Stimulated activated CD8-positive, alpha-beta memory T cell treated with anti-CD3 and anti-CD28 coated beads, Interleukin-4, amount 100 ng/mL, for 4 hours (primary cell): ENCODE measurements around the gene MYBBP1A.

ENCODE experiments used
- DNase-seq, 2 donors: peaks; one replicate each; pipeline ENCODE4 v3.0.0-alpha.2; 2020; ENCODE audit warnings: low read depth in 2 of 2, low spot score in 1 of 2

Gene MYBBP1A

GRCh38 chr17:4549781-4550533, 5.2 kb downstream of the MYBBP1A start:
- no peak for DNase-seq

GRCh38 chr17:4548721-4549531, 6.3 kb downstream of the MYBBP1A start:
- DNase-seq = no peak

- DNase-seq = no peak
Measured at GRCh38 chr17:4548061-4548461, 7.1 kb downstream of the MYBBP1A start.

- no peak for DNase-seq
Measured at GRCh38 chr17:4547118-4547906, 7.9 kb downstream of the MYBBP1A start.

GRCh38 chr17:4545217-4545951, 9.8 kb downstream of the MYBBP1A start:
- DNase-seq = no peak

GRCh38 chr17:4544951-4545216, 10.3 kb downstream of the MYBBP1A start:
- DNase-seq = no peak

GRCh38 chr17:4544135-4544950, 10.8 kb downstream of the MYBBP1A start:
- no peak for DNase-seq

GRCh38 chr17:4543557-4544026, 11.6 kb downstream of the MYBBP1A start:
- DNase-seq = no peak

- no peak for DNase-seq
Measured at GRCh38 chr17:4542726-4543191, 12.4 kb downstream of the MYBBP1A start.

- no peak for DNase-seq
Measured at GRCh38 chr17:4542003-4542725, 13.0 kb downstream of the MYBBP1A start.

GRCh38 chr17:4541328-4542002, 13.7 kb downstream of the MYBBP1A start:
- DNase-seq = no peak

GRCh38 chr17:4540687-4541327, 14.4 kb downstream of the MYBBP1A start:
- no peak for DNase-seq

- no peak for DNase-seq
Measured at GRCh38 chr17:4540224-4540651, 14.9 kb downstream of the MYBBP1A start.

GRCh38 chr17:4539576-4540223, 15.5 kb downstream of the MYBBP1A start:
- DNase-seq = no peak

GRCh38 chr17:4539025-4539424, 16.2 kb downstream of the MYBBP1A start:
- no peak for DNase-seq

- DNase-seq = no peak
Measured at GRCh38 chr17:4538236-4539002, 16.8 kb downstream of the MYBBP1A start.
